ENCODE measurements around the gene EXOSC5.

- TF ChIP-seq POLR2A (conservative IDR thresholded peaks at IDR 0.05) (no peak), CTCF (IDR thresholded peaks at IDR 0.05 in 2 of 3, conservative IDR thresholded peaks at IDR 0.05 in 1 of 3; ENCODE audit: insufficient read depth in 2 of 3, low read depth in 1 of 3, low read length in 3 of 3) (no peak)
These were observed 23.2 kb downstream of the EXOSC5 start for GRCh38 chr19:41373993-41374392.
